Hepatocyte (in vitro differentiated cells): ENCODE measurements around the gene STXBP6. TPM values are rescaled to one million over a fixed set of nuclear protein-coding genes. Genes with fewer than 3 reads are reported as not detected.

Source experiments
- DNase-seq: peaks from one replicate; pipeline ENCODE4 v3.0.0-alpha.2; 2016; ENCODE audit warnings: low spot score
- H2AFZ ChIP-seq: fragments of 200-600 bp; sonication (generic); 2 replicates; pipeline ENCODE4 v1.6.0; 2016; ENCODE audit warnings: antibody characterized with exemption, mild to moderate bottlenecking
- H3K27ac ChIP-seq: fragments of 200-600 bp; sonication (generic); 2 replicates; pipeline ENCODE4 v1.5.1; 2016; ENCODE audit warnings: mild to moderate bottlenecking
- H3K27me3 ChIP-seq: fragments of 200-600 bp; sonication (generic); 2 replicates; pipeline ENCODE4 v1.6.1; 2016
- H3K36me3 ChIP-seq: fragments of 200-600 bp; sonication (generic); replicated peaks from 2 replicates; pipeline ENCODE4 v1.5.1; 2016; ENCODE audit warnings: low read depth; ENCODE audit not compliant: insufficient read depth
- H3K4me1 ChIP-seq: fragments of 200-600 bp; sonication (generic); 2 replicates; pipeline ENCODE4 v1.5.1; 2016; ENCODE audit warnings: mild to moderate bottlenecking, moderate library complexity; ENCODE audit not compliant: insufficient read depth
- H3K4me2 ChIP-seq: fragments of 200-600 bp; sonication (generic); 2 replicates; pipeline ENCODE4 v1.6.0; 2016
- H3K4me3 ChIP-seq: fragments of 200-600 bp; sonication (generic); 2 replicates; pipeline ENCODE4 v1.5.1; 2016; ENCODE audit warnings: mild to moderate bottlenecking
- H3K79me2 ChIP-seq: fragments of 200-600 bp; sonication (generic); 2 replicates; pipeline ENCODE4 v1.6.0; 2017; ENCODE audit warnings: mild to moderate bottlenecking
- H3K9me2 ChIP-seq: fragments of 200-600 bp; sonication (generic); replicated peaks from 2 replicates; pipeline ENCODE4 v1.6.0; 2017; ENCODE audit warnings: mild to moderate bottlenecking; ENCODE audit not compliant: insufficient read depth
- H3K9me3 ChIP-seq: fragments of 200-600 bp; sonication (generic); 2 replicates; pipeline ENCODE4 v1.5.1; 2016; ENCODE audit warnings: low read depth, mild to moderate bottlenecking
- H4K20me1 ChIP-seq: fragments of 200-600 bp; sonication (generic); 2 replicates; pipeline ENCODE4 v1.6.0; 2016; ENCODE audit warnings: mild to moderate bottlenecking; ENCODE audit not compliant: insufficient read depth, poor library complexity, severe bottlenecking
- EZH2 ChIP-seq: fragments of 200-600 bp; sonication (generic); IDR thresholded peaks from 2 replicates; pipeline ENCODE4 v1.6.1; 2016; ENCODE audit warnings: antibody characterized with exemption, mild to moderate bottlenecking, borderline replicate concordance
- EZH2phosphoT487 ChIP-seq: fragments of 200-600 bp; sonication (generic); IDR thresholded peaks from one replicate; pipeline ENCODE4 v1.6.1; 2018; ENCODE audit warnings: antibody characterized with exemption, mild to moderate bottlenecking, low read depth, moderate library complexity; ENCODE audit not compliant: unreplicated experiment, severe bottlenecking
- WGBS: methylation state at CpG from one replicate; pipeline ENCODE4 v1.1.6; 2016; ENCODE audit warnings: low lambda C conversion rate; ENCODE audit errors: missing lambda C conversion rate; 5-methylcytosine and 5-hydroxymethylcytosine counted together
- polyA plus RNA-seq: library from polyadenylated mRNA; unstranded; fragments of >200 nt; fragmentation: Nextera tagmentation; extraction: Ambion mirVana; gene quantifications from 2 replicates; pipeline ENCODE4 v1.2.1, GENCODE V29; 2016
- total RNA-seq: library from RNA; depleted of rRNA; stranded (reverse); fragments of >200 nt; gene quantifications from 2 replicates; pipeline ENCODE4 v1.2.3, GENCODE V29; 2014
- TF ChIP-seq, protein P1 (sequence below): fragments of 200-600 bp; sonication (generic); IDR thresholded peaks from 2 replicates; pipeline ENCODE4 v1.5.1; 2016; ENCODE audit warnings: antibody characterized with exemption, mild to moderate bottlenecking; ENCODE audit not compliant: poor library complexity

STXBP6 gene
- total and polyA plus RNA-seq, 2 experiments from 2014 or later: 34.1 to 44.9 TPM

DNA sequence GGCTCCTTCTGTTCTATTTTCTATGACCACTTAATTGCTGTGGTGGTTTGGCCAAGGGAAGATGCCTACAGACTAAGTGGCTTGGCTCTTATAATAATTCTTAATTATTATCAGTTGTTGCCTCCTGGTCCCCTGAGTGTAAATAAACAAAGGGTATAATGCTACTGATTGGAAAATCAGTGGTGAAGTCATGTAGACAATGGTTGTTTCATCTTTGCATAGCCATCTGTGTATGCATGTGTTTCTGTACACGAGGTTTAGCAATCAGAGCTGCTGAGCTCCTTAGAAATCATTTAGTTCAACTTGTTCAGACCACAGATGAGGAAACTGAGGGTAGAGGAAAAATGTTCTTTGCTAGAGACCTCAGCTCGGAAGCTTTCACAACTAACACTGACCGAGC, 152.2 kb downstream of the STXBP6 start:
- Histone ChIP-seq H3K27me3 (no peaks in the 10 kb centered on the region), H2AFZ (no peak overlapping the region), H3K4me3 (no peak overlapping the region), H3K4me2 (no peak overlapping the region), H3K4me1 (peaks cover 18% of the 10 kb centered on the region), H3K9me2 (no peaks in the 10 kb centered on the region), H4K20me1 (no peaks in the 10 kb centered on the region), H3K9me3 (no peaks in the 10 kb centered on the region), H3K79me2 (peaks cover 47% of the 10 kb centered on the region), H3K36me3 (no peaks in the 10 kb centered on the region), H3K27ac (no peak overlapping the region)
- TF ChIP-seq EZH2 (no peak), EZH2phosphoT487 (no peak)
- TF ChIP-seq, protein P1, sequence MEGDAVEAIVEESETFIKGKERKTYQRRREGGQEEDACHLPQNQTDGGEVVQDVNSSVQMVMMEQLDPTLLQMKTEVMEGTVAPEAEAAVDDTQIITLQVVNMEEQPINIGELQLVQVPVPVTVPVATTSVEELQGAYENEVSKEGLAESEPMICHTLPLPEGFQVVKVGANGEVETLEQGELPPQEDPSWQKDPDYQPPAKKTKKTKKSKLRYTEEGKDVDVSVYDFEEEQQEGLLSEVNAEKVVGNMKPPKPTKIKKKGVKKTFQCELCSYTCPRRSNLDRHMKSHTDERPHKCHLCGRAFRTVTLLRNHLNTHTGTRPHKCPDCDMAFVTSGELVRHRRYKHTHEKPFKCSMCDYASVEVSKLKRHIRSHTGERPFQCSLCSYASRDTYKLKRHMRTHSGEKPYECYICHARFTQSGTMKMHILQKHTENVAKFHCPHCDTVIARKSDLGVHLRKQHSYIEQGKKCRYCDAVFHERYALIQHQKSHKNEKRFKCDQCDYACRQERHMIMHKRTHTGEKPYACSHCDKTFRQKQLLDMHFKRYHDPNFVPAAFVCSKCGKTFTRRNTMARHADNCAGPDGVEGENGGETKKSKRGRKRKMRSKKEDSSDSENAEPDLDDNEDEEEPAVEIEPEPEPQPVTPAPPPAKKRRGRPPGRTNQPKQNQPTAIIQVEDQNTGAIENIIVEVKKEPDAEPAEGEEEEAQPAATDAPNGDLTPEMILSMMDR: no peak
- WGBS: 92% methylated on average over 3 of the region's 3 CpGs
- no peak for DNase-seq

DNA sequence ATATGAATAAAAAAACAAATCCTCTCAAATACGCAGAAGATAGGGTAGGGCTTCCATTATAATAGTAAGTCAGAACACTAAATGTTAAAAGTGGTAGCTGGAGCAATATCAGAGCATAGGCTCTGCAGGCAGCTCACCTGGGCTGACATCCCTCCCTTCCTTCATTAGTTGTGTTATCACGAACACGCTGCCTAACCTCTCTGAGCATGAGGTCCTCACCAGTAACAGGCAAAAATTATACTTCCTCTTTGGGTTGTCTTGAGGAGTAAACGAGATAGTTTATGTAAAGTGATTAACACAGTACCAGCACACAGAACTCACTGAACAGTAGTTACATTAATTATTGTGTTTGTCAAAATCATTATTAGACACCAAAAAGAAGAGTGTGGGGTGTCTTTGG, 154.3 kb downstream of the STXBP6 start:
- Histone ChIP-seq H3K27me3 (no peaks in the 10 kb centered on the region), H3K27ac (no peak overlapping the region), H3K79me2 (peaks cover 44% of the 10 kb centered on the region), H2AFZ (no peak overlapping the region), H3K4me3 (no peak overlapping the region), H4K20me1 (no peaks in the 10 kb centered on the region), H3K4me1 (peaks cover 15% of the 10 kb centered on the region), H3K4me2 (peak overlapping the region; percentile 45), H3K9me2 (no peaks in the 10 kb centered on the region), H3K36me3 (no peaks in the 10 kb centered on the region), H3K9me3 (no peaks in the 10 kb centered on the region)
- no peak for TF ChIP-seq EZH2
- TF ChIP-seq, protein P1: no peak
- no peak for TF ChIP-seq EZH2phosphoT487
- WGBS: 88% methylated on average over 4 of the region's 4 CpGs
- DNase-seq: no peak

DNA sequence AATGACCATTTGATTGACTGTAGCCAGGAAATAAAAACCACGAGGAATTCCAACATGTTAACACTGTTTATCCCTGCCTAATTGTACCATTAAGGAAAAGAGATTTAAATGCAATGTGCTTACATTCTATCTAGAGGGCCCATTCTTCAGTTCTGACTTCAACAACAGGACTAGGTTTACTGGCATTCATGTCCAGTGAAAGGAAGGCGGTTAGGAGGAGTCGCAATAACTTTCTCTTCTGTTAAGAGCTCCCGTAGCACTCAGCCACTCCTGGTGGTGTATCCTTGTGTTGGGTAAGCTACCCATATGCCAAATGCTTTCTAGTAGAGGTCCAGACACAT, 154.7 kb downstream of the STXBP6 start:
- H4K20me1 ChIP-seq: no peaks in the 10 kb centered on the region
- no peak overlapping the region for H3K4me3 ChIP-seq
- H3K9me3 ChIP-seq: no peaks in the 10 kb centered on the region
- no peak overlapping the region for H2AFZ ChIP-seq
- H3K4me2 ChIP-seq: peak overlapping the region; percentile 45
- no peaks in the 10 kb centered on the region for H3K36me3 ChIP-seq
- peaks cover 44% of the 10 kb centered on the region for H3K79me2 ChIP-seq
- WGBS: 40% methylated on average over 4 of the region's 4 CpGs
- DNase-seq: no peak
- no peaks in the 10 kb centered on the region for H3K27me3 ChIP-seq
- no peaks in the 10 kb centered on the region for H3K9me2 ChIP-seq
- TF ChIP-seq EZH2 (no peak), EZH2phosphoT487 (no peak)
- TF ChIP-seq, protein P1: no peak
- H3K4me1 ChIP-seq: peaks cover 11% of the 10 kb centered on the region
- peak overlapping the region; percentile 44 for H3K27ac ChIP-seq

DNA sequence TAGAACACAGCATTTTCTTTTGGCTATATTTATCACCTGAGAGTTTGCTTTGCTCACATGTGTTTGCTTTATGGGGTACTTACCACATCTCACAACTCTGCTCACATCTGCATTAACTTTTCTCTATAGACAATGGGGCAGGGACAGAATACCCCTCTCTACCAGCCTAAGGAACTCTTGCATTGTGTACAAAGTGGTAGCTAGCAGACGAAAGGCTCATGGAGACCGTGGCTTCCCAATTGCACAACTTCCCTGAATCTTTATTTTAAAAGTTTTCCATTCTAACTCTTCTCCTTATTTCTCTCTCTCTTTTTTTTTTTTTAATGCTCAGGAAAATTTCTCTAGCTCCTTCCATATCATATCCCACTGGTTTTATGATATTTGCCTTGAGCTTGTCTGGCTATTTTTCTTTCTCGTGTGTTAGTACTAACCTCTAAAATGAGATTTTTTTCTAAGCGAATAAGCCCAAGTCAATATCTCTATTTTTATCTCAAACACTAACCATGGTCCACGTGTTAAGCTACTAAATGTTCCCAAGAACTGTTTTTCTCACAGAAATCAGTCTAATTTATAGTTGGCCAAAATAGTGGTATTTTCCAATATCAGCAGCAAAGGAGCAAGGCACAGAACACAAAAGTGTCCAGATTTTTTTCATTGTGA, 155.2 kb downstream of the STXBP6 start:
- WGBS: 41% methylated on average over 5 of the region's 5 CpGs
- DNase-seq: no peak

More for the DNA sequence above, 155.2 kb downstream of the STXBP6 start:
- Histone ChIP-seq H3K4me1 (peaks cover 7% of the 10 kb centered on the region), H3K27me3 (no peaks in the 10 kb centered on the region), H4K20me1 (no peaks in the 10 kb centered on the region), H3K79me2 (peaks cover 40% of the 10 kb centered on the region), H2AFZ (no peak overlapping the region), H3K4me3 (no peak overlapping the region), H3K4me2 (peak overlapping the region; percentile 45), H3K36me3 (no peaks in the 10 kb centered on the region), H3K9me3 (no peaks in the 10 kb centered on the region), H3K27ac (peak overlapping the region; percentile 44), H3K9me2 (no peaks in the 10 kb centered on the region)
- TF ChIP-seq, protein P1: no peak
- TF ChIP-seq EZH2 (no peak), EZH2phosphoT487 (no peak)
